Fibroblast of skin of back (primary cell): Measurements from ENCODE around the gene MBNL2.
A peak's percentile ranks its signal among the peaks of the same experiment; 100 is the strongest.

Experiments
- DNase-seq: peaks from one replicate; pipeline ENCODE4 v3.0.0-alpha.2; 2013

MBNL2 gene

DNA sequence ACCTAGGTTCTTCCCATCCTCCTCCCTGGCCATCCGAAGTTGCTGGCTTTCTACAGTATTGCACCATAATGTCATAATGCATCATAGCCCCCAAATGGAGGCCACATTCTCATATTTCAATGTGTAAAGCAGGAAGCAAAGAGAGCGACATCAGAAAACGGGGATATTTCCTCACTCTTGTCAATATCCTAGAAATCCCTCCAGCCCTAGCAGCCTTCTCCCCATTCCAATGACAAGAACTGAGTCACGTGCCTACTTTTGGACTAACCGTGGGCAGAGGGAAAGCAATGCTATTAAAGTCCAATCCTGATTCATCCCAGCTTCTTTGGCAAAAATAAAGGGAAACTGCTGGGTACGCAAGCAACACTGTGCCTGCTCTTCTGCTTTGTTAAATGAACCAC, 207.5 kb downstream of the MBNL2 start:
- peak; percentile 35 for DNase-seq

DNA sequence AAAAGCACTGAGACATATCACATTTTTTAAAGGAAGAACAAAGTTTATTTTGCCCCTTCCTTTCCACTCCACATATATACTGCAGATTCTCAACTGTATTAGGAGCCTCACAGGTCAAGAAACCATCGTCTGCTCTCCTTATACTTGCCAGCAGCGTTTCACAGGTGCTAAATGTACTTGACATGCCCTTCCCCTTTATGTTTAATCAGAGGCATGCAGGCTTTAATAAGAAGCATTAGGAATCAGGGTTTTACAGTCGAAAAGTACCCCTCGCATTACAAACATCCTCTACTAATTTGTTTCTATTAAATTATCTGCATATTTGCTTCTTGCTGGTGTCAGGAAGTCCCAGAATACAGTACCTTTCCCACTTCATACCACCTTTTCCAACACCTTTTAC, 208.2 kb downstream of the MBNL2 start:
- no peak for DNase-seq

DNA sequence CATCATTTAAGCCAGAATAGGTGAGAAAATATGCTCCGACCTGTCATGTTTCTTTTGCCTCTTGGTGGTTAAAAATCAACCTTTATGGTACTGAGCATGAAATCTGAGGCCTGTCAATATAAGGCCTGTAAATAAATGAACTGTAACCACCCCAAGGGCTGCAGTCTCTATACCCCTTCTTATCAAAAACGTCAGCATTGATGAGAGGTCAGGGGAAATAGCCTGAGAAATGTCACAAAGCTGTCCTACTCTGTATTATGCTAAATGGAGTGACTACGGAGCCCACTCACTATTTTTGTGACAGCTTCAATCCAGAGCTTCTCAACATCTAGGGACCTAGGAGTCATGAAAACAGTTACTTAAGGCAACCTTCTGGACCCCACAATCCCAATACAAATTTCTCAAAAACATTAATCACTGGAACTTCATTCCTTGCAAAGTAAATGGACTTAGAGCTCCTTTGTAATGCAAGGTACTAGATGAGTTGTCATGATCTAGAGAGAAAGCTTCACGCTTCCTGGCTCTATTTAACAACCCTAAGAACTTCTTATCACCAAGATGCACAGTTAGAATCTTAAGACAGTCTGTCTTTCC, 209.1 kb downstream of the MBNL2 start:
- no peak for DNase-seq

DNA sequence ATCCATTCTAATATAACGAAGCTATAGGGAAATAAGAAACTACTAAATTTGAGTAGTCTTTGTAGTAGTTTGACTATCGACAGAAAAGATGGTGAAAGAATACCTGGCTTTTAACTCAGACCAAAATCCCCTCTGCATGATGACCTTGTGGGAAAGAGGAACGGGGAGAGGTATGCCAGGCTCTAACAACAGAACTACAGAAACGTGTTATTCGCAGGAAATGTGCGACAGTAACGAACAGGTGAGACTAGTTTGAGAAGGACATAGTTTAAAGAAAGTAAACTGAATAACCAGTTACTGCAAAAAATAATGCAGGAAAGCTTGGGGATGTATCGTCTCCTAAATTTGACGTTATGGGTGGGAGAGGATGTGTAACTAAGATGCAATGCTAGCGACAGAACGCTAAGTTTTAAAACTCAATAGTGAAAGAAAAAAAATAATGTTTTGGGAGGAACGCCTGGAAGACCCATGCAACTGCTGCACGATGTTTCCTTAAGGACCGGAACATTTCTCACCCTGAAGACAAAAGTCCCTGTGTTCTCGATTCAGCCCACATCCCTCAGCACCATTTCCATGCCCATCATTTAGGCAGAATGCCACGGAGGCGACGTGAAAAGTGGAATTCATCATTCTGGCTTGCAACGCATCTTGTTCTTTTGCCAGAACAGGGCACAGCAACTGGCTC, 210.2 kb downstream of the MBNL2 start:
- DNase-seq: no peak

DNA sequence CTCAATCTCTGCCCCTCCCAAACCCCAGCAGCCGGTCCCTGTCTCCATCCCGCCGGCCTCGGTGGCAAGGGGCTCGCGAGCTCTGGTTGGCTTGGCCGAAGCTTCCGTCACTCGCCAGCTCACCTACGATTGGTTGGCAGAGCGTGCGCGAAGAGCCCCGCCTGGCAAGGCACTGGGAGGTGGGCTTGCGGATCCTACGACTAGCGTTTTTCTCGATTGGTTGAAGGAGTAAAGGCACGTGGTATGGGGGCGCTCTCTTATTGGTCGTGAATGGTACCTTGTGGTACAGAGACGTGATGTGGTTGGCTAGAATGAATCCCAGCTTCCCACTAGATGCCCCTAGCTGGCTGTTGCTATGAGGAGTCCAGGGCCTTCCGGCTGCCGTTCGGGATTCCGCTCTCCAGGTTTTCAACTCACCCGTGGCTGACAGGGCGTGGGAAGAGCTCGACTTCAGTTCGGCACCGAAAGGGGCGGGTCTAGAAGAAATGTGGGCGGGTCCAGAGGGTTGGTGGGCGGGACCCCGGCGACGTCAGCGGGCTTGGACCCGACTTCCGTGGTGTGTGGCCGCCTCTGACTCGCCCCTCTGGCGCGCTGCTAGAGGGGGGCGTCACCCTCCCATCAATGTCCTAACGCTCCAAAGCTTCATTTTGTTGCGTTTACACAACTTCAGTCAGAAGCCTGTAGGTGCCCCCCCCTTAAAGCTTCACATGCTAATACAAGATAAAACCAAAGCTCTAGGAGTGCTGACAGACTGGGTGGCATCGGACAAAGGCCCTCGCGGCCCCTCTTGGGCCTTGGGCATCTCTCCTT, 211.0 kb downstream of the MBNL2 start:
- peak; percentile 100 for DNase-seq

DNA sequence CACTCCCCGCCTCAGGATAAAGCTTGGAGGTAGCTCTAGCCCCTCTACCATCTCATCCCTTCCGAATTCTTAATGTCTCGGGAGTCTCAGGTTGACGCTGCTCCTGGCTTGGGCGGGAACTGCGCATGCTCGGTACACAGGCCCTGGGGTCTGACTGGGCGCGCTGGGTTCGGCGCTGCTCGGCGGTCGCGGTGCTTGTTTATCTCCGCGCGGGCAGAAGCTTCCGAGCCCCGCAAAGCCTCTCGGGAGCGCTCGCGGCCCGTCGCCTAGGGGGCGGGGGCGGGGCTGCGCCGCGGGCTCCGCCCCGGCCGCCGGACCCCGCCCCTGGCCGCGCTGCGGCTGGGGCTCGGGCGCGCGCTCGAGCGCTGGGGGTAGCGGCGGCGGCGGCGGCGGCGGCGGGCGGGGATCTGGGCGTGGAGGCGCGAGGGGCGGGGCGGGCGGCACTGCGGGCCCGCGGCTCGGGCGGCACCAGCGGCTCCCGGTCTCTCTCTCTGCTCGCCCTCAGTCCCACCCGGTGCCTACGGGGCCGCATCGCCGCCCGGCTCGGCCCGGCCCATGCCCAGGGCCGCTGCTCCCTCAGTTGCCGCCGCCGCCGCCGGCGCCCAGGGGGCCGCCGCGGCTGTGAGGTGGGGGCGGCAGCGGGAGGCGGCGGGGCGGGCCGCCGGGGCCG, 211.7 kb downstream of the MBNL2 start, which contains the start of gene RAP2A:
TSS of gene RAP2A (plus strand) at position 443 of the 670 bp plus-strand sequence. CDS start 302 bp downstream, outside the sequence.
- DNase-seq: peak; percentile 91

DNA sequence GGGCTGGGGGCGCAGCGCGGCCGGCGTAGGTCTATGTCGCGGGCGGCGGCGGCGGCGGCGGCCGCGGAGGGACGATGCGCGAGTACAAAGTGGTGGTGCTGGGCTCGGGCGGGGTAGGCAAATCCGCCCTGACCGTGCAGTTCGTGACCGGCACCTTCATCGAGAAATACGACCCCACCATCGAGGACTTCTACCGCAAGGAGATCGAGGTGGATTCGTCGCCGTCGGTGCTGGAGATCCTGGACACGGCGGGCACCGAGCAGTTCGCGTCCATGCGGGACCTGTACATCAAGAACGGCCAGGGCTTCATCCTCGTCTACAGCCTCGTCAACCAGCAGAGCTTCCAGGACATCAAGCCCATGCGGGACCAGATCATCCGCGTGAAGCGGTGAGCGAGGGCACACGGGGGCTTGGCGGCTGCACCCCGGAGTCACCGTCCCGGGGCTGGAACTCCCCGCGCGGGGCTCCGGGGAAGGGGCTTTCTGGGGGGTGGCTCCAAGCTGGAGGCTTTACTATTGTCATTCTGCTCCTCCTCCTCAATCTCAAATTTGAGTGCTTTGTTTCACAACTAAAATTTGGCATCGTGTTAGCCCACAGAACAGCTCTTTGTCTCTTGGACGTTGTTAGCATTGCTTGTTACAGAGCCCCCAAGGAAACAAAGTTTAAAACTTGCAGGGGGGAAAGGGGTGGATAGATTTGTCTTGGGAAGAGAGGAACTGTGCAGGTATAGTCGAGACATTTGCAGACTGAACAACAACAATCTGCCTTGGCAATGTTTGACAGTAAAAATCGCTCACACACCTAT, 212.5 kb downstream of the MBNL2 start:
- DNase-seq: peak; percentile 32

DNA sequence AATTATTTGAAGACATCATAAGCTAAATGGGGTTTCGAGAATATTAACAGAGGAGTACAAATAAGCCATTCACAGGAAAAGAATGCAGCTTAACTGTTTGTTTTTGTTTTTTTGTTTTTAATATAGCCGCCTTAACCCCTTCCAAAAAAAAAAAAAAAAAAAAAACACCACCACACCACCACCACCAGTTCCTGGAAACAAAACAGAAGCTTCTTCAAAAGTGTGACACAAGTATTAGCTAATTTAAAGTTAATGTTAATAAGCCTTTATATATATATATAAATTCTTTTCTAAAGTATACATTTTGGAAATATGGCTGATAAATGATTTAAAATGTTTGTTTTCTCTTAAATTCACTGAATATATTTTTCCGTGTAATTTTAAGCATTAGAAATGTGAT, 213.2 kb downstream of the MBNL2 start:
- no peak for DNase-seq

DNA sequence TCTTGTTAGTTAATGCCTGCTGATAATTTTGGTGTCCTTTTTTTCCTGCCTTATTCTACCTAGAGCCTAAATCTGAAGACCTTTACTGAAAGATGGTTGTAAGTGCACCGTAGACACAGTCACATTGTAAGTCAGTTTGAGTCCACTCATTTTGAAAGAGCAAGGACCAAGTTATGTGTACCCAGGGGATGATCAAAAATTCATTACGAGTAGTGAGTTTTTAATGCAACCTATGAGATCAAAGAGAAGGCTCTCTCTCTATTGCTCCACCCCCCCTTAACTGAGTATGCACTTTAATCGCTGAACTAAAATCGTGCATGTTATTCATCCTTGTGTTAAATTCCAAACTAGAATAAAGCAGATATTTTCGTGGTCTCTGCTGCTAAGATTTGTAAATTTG, 213.7 kb downstream of the MBNL2 start:
- DNase-seq: peak; percentile 10

DNA sequence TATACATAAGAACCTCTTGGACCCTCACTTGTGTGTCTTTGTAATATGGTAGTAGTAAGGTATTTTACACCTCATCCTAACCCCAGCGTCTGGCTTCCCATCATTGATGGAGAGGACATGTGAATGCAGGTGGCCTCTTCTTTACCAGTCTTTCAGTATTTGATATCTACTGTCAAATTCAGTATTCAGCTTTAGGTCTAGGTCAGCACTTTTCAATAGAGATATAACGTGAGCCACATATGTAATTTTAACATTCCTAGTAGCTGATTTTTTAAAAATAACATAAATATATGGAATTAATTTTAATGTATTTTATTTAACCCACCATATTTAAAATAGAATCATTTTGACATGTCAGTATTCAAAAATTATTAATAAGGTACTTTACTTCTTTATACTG, 214.7 kb downstream of the MBNL2 start:
- DNase-seq: no peak

DNA sequence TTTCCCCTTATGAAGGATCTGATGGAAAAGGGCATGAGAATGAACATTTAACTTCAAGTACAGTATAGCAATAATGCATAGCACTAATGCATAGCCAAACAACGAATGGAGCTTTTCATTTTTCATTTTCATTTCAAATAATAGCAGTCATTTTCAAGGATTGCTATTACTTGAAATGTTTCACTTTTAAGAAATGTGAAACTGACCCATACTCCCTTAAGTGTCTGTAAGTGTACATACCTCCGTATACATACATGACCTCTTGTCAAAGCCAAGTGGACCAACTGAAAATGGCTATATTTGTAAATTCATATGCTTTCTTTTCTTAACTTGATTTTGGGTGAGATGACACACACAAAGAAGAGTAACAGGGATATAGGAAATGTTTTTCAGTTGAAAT, 215.6 kb downstream of the MBNL2 start:
- no peak for DNase-seq

DNA sequence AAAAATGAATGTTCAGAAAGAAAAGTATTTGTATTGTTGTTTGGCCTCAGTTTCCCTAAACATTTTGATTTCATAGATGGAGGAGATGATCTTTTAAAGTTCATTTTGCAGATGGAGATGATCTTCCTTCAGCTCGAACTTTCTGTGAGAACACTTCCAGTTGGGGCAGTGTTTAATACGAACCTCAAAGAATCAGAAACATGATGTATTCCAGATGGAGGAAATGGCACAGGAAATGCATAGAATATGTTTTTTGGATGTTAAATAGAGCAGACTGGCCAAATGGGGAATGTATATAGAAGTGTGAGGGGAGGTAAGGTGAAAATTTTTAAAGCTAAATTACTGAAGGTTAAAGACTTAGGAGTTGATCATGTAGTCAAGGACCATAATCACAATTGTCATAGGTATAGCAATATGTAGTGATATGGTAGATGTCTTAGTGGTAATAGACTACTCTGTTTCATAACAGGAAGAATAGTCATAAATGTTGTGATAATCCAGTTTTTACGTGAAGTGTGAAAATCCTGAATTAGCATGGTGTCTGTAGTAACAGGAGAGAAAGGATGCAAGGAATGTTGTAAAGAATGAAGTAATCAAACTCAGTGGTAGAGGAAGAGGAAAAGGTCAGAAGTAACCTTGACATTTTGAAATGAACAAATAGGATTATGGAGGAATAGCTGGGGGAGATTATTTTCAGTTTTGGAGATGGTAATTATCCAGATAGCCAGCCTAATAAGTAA, 216.9 kb downstream of the MBNL2 start:
- peak; percentile 6 for DNase-seq

DNA sequence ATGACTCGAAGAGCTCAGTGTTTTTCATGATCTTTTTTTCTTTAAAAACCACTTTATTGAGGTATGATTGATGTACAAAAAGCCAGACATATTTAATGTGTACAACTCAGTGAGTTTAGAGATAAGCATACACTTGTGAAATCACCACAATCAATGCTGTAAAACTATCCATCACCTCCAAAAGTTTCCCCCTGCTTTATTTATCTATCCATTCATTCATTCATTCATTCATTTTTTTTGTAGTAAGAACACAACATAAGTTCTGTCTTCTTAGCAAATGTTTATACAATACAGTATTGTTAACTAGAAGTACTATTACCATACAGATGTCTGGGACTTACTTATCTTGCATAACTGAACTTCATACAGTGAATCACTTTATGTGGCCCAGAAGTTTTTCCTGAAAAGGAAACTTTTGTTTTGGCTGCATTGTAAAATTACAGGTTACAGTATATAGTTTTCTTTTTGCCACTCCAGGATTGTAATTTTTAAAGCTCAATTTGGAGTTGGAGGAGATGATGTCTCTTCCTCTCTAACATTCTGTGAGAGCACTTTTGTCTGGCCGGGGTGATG, 218.6 kb downstream of the MBNL2 start:
- DNase-seq: no peak

DNA sequence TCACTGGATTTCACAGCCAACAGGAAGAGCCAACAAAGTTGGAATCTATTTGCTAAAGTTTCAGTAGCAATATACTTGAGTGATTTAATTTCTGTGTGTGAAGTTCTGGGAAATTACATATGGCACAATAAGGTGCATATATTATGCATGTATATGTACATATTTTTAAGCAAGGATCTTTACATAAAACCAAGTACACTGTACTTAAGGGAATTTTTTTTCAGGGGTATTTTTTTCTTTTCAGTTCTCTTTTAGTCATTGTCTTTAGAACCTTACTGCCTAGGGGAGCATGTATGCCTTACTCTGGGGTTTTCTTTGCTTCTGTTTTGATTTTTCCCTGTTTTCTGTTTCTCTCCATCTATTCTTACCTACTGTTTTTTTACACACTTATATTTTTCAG, 219.2 kb downstream of the MBNL2 start:
- no peak for DNase-seq
